Cardiac atrium fibroblast (primary cell): Measurements from ENCODE around the gene DBNDD1. TPM values are rescaled to one million over a fixed set of nuclear protein-coding genes. Genes with fewer than 3 reads are reported as not detected.

Experiments used
- total RNA-seq: library from RNA; depleted of rRNA; stranded (reverse); fragments of >200 nt; gene quantifications from 2 replicates; pipeline ENCODE4 v1.2.3, GENCODE V29; 2015

DBNDD1 gene, protein sequence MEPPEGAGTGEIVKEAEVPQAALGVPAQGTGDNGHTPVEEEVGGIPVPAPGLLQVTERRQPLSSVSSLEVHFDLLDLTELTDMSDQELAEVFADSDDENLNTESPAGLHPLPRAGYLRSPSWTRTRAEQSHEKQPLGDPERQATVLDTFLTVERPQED
- total RNA-seq = 0.49 and 0.54 TPM in 2 replicates

DNA sequence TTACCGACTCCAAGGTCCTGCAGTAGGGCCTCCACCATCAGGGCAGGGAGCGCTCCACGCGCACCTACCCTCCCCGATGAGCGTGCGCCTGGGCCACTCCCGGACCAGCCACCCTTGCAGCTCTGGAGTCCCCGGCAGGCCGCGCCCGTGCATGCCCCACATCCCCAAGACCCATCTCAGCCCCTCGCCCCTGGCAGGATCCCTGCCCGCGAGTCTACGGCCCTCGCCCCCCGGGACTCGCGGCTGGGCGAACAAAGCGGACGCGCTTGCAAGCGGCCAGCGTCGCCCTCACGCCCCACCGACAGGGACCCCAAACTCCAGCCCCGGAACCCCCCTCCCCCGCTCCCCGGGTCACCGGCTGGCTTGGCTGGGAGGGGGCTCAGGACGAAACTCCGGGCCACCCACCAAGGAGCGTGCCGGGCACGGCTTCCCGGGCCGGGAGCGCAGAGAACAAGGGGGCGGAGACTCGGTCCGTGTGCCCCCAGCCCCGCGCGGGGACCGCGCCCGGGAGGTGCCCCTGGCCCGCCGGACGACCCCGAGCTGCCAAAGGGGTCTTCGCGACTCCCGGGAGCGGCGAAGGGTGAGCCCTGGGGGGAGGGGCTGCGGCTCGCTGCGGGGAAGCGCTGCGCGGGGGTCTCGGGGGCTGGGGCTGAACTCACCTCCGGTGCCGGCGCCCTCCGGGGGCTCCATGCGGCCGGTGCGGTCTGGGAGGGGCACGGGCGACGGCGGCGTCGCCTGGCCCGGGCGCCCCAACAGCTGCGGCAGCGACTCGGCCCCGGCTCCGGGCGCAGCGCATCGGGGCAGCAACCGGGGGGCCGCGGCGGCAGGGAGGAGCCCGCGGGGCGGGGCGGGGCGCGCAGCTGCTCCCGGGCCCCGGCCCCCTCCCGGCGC is at the start of gene DBNDD1:
Gene DBNDD1, minus strand, starts transcription at position 805 of the 891 bp plus-strand sequence. Its CDS starts 115 bp downstream, at position 690.

Other genes with a start within 250 kb of the DBNDD1 start
- 8.1 and 12.5 TPM in 2 replicates for gene FANCA, start 202.8 kb downstream of the DBNDD1 start, total RNA-seq
- 1.8 and 3.8 TPM in 2 replicates for gene SPIRE2, start 191.0 kb downstream of the DBNDD1 start, total RNA-seq
- gene TCF25, start 145.9 kb downstream of the DBNDD1 start, total RNA-seq = 137 and 166 TPM in 2 replicates
- 5.8 and 7.4 TPM in 2 replicates for gene MC1R, start 100.6 kb downstream of the DBNDD1 start, total RNA-seq
- 163 and 175 TPM in 2 replicates for gene TUBB3, start 96.1 kb downstream of the DBNDD1 start, total RNA-seq
- gene DEF8, start 70.7 kb downstream of the DBNDD1 start, total RNA-seq = 70.3 and 75.6 TPM in 2 replicates
- gene PRDM7, start 57.9 kb upstream of the DBNDD1 start, total RNA-seq = not detected in 2 replicates